Right lobe of liver (tissue), 4 donors: ENCODE results near the gene SLC46A1.

ENCODE experiments used
- CTCF ChIP-seq, 4 donors: fragments of 200-600 bp in 3 of 4; fragments of 450-650 bp in 1 of 4; IDR thresholded peaks; one replicate each; pipeline versions ENCODE4 v1.5.1 to v1.8.0; 2016 to 2022; ENCODE audit warnings: antibody characterized with exemption in 4 of 4, mild to moderate bottlenecking in 2 of 4
- POLR2A ChIP-seq: fragments of 450-650 bp; IDR thresholded peaks from one replicate; pipeline ENCODE4 v1.6.1; 2017; ENCODE audit warnings: antibody characterized with exemption, mild to moderate bottlenecking
- donor health status: DM: no; HTN: no; CAD: no.
- donor health status: DM: no; HTN: no; CAD: no.
- donor health status: DM: no; HTN: yes; CAD: no.

- no peak for TF ChIP-seq CTCF (IDR thresholded peaks at IDR 0.05)
- no peak for TF ChIP-seq POLR2A
Measured at GRCh38 chr17:28368915-28369683, 36.9 kb downstream of the SLC46A1 start.
